GM18526 (cell line): Measurements from ENCODE around the gene PATJ.

Experiments
- POLR2A ChIP-seq: IDR thresholded peaks from 3 replicates; pipeline ENCODE4 v1.6.1; 2011; ENCODE audit not compliant: insufficient read length; ENCODE audit errors: extremely low read depth

The PATJ gene

DNA sequence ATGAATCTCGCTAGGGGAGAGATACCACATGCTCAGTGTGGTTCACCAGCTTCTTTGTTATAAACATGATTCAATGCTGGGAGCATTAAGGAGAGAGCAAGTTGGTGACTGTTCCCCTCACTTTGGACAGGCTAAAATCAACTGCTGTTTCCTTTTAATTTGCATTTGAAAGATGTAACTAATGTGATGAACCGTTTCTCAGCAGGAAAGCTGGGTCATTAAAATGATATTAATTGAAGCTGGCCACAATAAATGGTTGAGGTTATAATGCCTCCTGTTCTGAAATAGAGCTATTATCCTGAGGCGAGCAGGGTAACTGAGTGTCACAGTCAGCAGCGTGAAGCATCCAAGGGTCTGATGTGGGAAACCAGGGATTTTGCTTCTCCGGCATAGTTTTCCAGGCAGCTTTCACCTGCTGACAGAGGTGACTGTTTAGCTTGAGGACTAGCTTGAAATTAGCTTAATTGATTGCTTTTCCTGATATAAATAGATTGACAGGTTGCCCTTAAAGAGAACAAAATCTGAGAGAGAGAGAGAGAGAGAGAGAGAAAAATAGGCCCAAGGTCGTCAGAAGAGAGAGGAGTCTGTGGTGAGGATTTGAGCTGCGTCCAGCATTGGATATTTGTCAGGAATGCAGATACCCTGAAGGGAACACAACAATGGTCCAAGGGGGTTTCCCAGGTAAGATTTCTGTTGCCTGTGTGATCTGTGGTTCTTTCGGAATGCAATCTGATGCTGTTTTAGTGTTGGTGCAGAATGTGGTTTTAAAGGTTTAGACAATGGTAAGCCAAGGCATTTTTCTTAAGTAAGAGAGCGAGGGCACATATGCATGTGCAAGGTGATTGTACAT is 209.7 kb downstream of the PATJ start:
- TF ChIP-seq POLR2A: no peak

DNA sequence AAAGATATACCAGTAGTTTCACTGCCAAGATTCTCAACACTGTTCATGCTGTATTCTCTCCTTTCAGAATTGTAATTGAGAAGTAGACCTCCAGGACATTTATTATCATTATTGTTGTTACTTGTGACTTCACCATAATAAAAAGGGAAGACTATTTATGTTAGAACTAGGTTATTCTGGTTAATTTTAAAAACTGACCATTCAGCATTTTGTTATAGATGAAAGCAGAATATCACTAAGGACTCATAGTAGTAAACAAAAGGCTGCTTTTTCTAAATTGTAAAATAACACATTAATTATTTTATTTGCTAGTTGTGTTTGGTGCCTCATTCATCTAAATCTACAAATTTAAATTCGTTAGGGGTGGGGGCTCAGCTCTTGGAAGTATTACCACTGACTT is 210.4 kb downstream of the PATJ start:
- TF ChIP-seq POLR2A: no peak

DNA sequence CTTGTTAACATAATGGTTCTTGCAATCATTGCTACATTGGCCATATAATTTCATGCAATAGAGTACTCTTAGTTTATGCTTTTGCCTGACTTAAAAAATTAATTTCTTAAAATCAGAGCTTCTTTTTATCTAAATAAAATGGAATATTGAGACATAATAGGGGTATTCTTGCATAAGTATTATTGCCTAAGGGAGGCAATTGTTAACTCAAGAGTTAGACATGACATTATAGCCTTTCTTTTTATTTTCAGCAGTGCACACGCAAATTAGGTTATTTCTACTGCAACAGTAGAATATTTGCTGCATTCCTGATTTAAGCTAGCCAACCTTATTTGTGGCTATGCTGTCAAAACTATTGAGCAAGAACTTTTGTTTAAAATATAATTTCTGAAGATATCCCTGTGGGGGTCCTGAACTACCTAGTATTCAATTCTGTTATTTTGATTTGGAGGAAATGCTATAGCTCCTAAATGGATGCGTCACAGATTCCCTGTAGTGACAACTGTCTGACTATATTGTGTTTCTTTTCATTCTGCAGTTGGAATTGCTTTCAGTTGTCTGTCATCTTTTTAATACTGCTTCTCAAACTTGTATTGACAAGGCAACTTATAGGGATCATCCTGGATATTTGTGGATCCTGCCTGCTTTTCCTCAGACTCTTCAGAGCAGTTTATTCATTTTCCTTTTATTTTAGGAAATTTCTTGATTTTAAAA is 211.0 kb downstream of the PATJ start:
- TF ChIP-seq POLR2A: no peak

DNA sequence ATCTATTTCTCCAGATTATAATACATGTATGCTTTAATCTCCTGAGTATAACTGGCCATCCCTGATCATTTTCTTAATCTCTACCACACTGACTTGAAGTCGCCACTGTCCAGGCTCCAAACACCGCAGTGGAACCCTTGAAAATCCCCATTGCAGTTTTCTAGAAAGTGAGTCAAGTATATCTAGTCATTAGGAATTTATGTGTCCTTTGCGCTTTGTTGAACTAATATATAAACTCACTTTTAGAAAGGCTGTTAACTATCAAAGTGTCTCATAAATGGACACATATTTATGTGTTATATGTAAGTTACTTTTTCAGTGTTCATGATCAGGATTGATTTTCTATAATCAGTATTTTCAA is 211.5 kb downstream of the PATJ start:
- TF ChIP-seq POLR2A: no peak

DNA sequence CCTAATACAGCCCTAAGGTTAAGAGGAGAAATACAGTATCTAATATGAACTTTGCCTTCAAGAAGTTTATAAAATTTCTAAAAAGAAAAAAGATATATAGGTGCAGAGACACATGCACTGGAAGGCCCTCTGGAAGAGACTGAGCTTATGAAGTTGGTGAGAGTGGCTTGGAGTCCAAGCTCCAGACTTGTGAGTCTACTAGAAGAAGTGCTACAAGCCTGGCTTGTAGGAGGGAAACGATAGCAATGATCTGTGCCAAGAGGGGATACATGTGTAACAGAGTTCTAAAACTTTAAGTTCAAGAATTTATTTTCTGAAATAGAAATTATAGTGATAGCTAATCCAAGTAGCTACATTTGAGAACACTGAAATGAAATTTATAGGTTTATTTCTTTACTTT is 213.0 kb downstream of the PATJ start:
- no peak for TF ChIP-seq POLR2A

DNA sequence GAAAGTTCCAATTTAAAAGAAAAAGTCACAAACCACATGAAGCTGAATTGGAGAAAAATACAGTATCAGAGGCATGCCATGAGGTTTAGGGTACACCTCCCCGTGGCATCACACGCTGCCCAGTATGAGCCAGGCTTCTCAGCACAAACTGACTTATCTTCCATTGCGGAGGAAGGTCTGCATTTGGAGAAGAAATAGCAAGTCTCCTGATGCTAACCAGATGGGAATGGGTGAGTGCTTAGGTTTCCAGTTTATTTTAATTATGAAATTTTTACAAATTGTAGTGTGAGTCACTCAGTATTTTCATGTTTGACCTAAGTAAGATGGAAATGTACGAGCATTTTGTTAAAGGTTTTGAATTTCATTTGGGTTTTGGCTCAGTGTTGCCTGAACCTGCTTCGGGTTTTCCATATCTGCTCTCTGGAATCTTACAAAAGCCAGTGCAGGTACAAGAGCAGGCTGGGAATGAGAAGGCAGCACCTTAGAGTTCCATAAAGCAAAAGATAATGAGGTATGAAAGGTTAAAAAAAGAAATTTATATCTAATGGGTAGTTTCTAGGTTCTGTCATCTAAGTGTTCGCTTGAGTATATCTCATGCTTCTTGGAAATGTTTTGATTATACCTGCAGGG is 213.9 kb downstream of the PATJ start:
- no peak for TF ChIP-seq POLR2A

DNA sequence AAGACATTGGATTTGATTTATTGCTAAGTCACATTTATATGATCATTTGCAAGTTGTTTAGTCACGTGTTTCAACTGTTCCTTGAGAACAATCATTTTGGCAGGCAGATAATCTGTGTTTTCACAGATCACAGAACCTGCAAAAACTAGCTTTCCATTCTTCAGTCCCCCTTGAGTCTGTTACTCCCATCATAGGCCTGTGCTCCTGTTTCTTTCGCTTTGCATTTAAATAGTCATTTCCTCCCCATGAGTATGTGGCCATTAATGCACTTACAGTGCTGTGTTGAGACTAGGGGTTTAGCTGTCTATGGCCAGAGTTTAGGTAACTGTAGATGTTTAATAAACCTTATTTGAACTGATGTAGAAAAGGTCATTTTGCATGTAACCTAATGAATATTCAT is 214.5 kb downstream of the PATJ start:
- TF ChIP-seq POLR2A: no peak

DNA sequence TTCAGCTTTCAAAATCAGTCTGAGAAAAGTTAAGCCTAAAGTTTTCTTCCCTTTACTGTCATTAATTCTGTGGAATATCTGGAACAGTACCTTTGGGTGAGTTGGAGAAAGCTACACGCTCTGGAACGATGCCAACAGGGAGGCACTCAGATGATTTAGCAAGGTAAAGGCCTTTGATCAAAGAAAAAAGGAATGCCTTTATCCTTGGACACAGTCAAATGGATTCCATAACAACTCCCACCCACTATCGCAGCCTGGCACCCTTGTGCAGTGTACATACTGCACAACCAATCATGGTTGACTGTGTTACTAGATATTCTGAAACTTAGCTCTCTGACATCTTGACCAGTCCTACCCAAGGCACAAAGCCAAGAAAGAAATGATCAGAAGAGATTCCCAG is 218.7 kb downstream of the PATJ start:
- no peak for TF ChIP-seq POLR2A

DNA sequence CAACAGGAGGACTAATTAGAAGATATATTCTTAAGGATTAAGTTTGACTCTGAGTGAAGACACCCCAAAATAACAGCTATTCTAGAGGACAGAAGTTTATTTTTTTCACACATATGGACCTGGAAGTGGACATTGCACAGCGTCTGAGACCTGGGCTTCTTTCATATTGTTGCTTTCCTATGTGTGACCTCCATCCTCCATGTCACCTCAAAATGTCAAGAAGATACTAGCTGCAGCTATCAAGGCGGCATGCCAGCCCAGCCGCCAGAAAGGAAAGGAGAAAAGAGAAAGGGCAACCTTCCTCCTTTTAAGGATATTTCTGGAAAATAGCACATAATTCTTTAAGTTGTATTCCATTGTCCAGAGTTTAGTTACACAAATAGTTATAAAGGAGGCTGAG is 220.4 kb downstream of the PATJ start:
- TF ChIP-seq POLR2A: no peak

DNA sequence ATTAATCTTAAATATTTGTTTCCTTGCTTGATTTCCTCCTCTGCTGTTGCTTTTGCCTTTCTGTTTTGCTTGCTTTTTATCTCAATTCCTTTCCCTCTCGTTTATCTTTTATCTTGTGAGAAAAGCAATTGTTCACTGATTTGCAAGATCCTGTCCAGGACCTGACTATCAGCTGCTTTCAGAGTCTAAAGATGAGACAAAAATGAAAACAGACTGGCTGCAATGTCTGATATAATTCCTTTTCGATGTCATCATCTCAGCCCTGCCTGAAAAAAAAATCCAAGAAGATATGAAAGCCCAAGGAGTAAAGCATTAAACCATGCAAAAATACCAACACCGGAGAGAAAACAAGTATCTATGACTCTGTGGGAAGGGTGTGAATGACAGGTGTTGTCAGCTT is 225.5 kb downstream of the PATJ start:
- TF ChIP-seq POLR2A: no peak

DNA sequence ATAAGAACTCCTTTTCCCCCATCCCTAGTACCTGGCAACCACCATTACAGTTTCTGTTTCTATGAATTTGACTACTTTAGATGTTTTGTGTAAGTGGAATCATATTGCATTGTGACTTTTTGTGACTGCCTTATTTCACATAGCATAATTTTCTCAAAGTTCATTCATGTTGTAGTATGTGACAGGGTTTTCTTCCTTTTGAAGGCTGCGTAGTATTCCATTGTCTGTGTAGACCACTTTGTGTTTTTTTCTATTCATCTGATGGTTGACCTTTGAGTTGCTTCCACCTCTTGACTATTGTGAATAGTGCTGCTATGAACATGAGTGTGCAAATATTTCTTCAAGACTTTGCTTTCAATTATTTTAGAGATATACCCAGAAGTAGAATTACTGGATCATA is 226.6 kb downstream of the PATJ start:
- no peak for TF ChIP-seq POLR2A

DNA sequence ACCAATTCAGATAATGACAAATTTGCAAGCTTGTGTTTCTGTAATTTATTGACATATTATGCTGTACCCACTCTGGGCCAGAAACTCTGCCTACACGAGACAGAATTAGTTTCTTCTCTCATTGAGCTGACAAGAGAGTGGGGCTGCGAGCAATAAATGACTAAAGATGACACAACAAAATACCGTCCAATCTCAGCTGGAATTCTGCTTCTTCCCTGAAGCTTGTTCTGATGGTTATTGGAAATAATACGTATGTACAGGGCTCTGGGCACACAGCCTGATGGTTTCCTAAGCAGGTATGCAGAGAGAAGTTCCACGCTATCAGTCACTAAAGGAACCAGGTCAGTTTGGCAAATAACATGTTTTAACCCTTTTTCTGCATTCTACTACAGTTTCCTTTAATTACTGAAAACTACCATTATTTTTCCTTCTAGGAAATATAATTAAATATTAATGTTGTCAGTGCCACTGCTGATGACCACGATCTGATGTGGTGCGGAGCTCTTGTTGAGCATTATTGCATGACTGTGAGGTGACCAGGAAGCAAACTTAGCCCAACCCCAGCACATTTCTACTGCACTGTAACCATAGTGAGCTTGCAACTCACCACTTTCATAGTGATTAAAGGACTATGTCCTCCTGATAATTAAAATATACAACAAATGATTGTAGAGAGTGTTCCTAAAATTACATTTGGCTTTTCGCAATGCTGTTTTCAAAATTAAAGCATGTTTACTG is 231.0 kb downstream of the PATJ start:
- TF ChIP-seq POLR2A: no peak

DNA sequence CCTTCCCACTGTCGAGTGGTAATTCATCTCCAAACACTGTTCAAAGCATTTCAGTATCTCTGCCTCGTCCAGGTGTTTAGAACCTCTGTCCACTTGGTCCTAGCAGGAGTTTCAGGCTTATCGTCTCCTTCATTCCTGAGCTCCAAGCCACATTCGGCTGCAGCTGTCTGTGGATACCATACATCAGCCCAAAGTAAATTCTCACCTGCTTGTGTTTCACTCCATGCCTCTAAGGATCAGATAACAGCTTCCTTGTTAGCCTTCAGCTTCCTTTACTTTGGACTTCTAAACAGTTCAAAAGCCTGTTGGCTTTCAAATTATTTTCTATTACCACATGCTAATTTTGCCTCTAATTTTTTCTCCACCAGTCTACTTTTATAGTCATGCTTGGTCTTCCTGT is 233.4 kb downstream of the PATJ start:
- TF ChIP-seq POLR2A: no peak

DNA sequence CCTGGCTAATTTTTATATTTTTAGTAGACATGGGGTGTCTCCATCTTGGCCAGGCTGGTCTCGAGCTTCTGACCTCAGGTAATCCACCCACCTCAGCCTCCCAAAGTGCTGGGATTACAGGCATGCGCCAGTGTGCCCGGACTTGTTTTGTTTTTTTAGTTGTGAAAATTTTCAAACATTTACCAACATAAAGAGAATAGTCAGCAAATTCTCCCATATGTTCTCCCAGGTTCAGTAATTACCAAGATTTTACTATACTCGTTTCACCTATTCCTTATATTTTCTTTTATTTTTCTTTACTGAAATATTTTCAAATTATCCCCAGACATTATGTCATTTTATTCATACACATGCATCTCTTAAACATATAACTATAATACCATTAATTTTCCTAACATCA is 234.3 kb downstream of the PATJ start:
- no peak for TF ChIP-seq POLR2A

DNA sequence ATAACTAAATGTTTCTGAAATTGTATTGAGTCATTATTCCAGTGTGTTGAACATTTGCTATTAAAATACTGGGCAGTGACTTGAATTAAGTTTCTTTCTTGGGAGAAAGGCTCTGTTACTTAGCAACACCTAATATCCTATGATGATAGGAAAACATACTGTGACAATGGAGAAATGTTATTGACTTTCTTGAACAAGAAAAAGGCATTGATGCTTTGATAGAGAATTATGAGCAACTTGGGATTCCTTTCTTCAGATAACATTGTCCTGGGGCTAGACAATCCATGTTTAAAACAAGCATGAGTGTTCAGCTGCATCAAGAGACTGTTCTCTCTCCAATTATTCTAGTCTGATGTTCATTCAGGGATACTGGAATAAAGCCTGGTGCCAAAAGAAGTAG is 236.5 kb downstream of the PATJ start:
- no peak for TF ChIP-seq POLR2A

DNA sequence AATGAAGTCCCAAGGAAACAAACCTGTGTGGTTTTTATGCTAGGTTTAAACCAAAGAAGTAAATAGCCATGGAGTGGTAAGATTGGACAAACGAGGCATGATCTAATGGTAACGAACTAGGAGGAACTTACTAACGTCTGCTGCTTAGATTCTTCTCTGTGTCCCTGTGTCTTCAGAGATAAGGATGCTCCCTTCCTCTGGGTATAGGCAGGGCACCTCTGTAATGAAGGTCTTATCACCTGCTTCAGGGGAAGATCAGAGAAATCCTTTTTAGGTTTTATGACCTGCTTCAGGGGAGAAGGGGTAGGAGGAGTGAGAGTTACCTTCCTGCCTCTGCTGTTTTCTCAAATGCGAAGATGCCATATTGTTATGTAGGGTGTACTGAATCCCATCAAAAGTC is 237.4 kb downstream of the PATJ start:
- no peak for TF ChIP-seq POLR2A
